Activated gamma-delta T cell treated with Interleukin-2 at 50 U/mL for 16 hours (primary cell): Measurements from ENCODE around the gene PIPOX.
"Not testable (repeated sequence)": the region's sequence is repeated elsewhere in the genome, so short reads cannot be mapped to it uniquely, and the experiment has no call there.

Experiments
- DNase-seq: peaks from one replicate; pipeline ENCODE4 v3.0.0-alpha.2; 2020

Gene PIPOX

DNA sequence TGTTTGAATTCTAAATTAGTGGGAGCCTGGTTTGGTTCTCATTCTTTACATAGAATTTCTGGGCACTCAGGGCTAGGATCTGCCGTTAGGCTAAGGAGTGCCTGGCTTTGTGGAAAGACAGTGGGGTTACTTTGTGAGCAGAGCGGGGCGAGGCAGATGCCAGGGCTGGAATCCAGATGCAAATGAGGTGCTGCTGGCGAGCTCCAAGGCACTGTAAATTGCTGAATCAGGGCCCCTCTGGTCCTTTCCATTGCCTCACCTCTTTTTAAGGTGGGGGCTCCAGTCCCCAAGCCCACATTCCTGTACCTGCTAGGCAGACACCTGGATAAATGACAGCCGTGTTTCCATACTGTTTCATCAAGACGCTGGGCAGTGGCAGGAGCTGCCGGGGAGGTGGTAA is 33.8 kb downstream of the PIPOX start:
- no peak for DNase-seq

DNA sequence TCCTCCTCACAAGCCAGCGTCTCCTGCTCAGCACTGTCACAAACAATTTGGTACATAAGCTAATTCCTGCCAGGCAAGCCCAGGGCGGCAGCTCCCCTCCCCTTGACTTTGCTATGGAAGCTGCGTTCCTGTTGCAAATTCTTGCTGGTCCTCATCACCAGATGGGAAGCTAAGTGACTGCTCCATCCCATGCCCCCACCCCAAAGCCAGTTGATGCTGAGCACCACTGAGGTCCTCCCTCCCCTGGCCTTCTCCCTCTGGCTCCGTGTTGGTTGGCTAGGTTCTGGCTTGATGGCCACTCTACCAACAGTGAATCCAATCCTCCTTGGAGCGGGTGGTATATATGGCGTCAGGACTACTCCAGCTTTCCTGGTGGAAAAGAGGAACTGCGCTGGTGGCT is 34.4 kb downstream of the PIPOX start:
- DNase-seq, result no peak

DNA sequence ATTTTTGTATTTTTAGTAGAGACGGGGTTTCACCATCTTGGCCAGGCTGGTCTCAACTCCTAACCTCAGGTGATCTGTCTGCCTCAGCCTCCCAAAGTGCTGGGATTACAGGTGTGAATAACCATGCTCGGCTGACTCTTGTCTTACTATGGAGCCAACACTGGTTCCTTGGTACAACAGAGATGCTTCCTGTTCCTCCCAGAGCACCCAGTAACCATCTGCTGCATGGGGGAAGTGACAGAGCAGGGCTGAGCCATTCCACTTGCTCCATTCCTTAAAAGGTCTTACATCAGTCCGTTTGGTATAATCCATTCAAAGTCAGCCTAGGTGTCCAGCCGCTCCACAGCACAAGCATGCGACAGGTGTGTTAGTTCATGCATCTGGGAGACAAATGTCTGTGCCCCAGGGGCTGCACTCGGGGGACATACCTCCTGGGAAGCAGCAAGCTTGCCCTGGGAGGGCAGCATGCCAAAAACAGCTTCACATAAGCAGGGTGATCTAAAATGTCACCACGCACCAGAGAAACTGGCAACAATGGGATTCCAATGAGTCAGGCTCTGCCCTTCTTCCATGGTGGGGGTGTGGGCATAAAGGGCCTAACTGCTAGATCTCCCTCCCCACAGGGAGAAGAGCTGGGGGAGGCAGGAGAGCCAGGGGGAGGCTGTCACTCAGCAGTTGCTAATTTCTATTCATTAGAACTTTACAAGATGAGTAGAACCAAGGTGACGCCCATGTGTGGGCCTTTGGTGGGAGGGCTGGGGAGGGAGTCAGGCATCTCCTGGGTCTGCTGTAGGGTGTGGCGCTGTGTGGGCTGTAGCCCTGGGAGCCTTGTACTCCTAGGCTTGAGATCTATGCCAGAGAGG is 35.5 kb downstream of the PIPOX start:
- no peak for DNase-seq

DNA sequence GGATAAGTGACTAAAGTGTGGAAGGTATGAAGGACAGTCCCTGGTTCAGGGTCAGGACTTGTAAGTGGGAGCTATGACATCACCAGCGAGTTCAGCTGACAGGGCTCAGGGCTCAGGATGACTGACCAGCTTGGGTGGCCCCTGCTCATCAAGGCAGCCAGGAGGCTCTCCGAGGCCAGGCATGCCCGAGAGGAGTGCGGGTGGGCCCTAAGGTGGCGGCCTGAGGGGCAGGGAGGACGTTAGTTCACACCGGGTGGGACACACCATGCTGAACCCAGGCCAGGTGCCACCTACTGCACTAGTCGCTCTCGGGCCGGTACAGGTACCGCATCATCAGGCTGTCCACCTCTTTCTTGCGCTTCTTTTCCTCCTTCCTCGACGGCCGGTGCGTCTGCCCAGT is 36.5 kb downstream of the PIPOX start:
- DNase-seq, result no peak

DNA sequence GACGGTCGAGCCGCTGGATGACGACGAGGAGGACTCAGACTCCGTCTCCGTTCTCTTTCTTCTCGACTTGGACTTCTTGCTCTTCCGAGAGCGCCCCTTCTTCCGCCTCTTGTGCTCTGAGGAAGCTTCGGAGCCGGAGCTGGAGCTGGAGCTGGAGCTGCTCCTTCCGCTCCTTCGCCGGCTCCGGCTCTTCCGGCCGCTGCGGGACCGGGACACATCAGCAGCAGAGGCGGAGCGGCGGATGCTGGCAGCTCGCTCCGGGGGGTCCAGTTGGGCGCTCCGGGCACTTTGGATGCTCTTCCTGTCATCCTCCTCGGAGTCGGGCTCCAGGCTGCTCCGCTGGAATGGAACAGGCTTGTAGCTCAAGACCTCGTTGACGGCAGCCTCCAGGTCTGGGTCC is 36.9 kb downstream of the PIPOX start:
- no peak for DNase-seq

DNA sequence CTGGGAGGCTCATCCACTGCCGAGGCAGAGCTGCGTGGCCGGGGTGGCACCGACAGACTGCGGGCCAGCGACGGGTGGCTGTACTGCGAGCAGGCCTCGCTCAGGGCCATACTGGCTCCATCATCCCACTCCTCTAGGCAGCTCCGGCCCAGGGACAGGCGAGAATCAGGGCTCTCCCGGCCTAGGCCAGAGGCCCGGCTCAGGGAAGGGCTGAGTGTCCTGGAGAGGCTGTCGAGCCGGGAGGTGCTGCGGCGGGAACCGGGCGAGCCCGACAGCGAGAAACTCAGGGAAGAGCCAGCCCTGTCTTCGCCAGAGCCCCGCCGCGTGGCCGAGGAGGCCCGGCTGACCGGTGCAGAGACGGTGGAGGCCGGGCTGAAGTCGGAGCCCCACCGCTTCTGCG is 37.4 kb downstream of the PIPOX start:
- no peak for DNase-seq

DNA sequence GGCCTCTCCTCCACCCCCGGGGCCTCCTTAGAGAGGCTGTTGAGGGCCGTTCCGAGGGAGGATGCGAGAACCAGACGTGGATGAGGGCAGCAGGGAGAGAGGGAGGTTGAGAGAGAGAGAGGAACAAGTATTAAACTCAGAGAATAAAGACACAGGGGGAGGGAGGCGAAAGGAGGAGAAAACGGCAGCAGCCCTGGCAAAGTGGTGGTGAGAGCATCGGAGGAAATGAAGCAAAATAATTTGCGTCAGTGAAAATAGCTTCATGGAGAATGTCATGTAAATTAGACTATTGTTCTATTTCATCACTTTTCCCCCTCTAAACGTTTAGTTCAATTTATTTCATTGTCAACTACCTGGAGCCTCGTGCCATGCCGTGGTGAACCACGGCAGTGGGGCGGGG is 38.0 kb downstream of the PIPOX start:
- no peak for DNase-seq

DNA sequence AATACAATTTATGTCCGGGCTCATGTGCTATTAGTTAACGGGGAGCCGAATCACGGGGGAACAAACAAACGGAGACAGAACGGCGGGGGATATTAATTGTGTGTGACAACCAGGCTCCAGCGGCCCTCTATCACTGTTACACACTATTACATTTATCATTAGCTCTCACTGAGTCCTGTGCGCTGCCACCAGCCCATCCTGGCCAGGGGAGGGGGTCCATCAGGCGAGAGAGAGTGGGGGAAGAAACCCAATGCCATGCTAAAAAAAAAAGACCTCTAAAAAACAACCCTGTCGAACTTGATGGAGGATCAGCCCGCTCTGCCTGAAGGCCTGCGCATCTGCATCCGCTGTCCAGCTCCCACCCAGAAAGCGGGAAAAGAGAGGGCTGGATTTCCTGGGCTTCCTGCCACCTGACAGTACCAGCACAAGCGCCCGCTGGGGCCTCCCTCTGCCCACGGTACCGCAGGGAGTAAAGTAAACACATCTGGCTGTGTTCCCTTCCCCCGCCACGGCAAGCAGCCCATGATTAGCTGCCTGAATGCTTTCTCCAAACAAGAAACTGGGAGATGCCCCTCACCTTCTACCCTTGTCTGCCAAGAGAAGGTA is 41.7 kb downstream of the PIPOX start:
- no peak for DNase-seq

DNA sequence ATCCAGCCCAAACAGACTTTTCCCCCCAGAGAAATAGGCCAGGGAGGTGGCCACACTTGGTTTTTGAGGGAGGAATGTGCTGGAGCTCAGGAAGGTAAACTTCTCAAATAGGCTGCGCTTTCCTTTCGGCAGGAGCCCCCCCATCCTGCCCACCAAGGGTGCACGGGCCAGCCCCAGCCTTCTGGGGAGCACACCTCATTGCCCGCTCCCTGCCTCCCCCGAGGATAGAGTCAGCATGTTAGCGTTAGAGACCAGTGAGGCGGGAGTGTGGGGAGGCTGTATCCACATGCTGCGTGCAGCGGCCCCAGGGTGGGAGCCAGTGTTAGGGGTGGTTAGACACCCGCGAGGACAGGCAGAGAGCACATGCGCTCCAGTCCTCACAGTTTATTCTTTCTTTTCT is 42.3 kb downstream of the PIPOX start:
- DNase-seq, result no peak

DNA sequence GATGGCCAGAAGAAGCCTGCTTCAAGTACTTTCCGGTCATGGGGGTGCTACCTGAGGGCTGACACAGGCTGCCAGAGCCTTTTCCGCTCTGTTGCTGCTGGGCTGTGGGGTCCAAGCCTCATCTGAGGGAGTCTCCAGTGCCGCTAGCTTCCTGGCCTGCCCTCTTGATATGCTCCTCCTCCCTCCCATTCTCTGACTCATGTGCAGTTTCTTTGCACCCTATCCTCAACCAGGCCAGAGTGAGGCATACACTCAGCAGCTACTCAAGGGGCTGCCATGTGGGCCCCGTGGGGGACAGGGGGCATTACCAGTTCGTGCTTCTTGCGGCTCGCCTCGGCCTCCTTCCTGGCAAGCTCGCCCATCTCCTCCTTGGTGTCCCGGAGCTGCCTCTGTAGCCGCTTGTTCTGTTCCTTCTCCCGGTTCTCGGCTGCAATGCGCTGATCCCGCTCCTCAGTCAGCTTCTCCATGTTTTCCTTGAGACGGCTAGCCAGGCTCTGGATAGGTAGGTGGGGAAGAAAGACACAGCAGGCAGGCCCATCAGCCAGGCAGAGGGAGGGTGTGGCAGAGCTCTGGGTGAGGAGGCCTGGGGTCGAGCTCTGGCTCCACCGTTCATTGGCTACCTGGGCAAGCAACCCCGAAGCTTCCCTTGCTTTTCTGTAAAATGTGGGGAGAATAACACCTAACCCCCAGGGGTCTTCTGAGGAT is 43.8 kb downstream of the PIPOX start:
- DNase-seq, result no peak

DNA sequence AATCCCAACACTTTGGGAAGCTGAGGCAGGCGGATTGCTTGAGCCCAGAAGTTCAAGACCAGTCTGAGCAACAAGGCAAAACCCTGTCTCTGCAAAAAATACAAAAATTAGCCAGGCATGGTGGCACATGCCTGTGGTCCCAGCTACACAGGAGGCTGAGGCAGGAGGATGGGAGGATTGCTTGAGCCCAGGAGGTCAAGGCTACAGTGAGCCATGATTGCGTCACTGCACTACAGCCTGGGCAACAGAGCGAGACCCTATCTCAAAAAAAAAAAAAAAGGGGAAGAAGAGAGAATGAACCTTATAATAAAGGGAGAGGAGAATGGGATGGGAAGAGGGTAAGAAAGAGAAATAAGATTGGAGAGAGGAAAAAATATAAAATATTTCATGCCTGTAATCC is 45.8 kb downstream of the PIPOX start:
- not testable (repeated sequence) for DNase-seq

DNA sequence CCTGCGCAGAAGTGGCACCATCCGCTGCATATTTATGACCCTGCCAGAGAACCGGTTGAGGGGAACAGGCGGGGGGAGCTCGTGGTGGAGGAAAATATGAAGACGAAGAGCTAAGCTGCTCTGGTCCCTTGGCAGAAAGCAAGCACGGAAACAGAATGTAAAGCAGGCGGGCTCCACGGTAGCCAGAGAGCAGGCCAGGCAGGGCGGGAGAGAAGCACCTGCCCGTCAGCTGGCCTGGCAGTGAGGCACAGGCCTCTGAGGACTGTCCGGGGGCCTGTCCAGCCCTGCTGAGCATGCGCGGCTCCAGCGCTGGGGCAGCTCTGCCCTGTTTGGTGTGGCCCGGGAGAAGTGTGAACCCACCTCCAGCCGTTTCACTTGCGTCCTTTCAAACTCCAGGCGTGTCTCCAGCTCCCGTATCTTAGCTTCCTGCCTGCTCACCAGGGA is 46.7 kb downstream of the PIPOX start:
- DNase-seq, result no peak

DNA sequence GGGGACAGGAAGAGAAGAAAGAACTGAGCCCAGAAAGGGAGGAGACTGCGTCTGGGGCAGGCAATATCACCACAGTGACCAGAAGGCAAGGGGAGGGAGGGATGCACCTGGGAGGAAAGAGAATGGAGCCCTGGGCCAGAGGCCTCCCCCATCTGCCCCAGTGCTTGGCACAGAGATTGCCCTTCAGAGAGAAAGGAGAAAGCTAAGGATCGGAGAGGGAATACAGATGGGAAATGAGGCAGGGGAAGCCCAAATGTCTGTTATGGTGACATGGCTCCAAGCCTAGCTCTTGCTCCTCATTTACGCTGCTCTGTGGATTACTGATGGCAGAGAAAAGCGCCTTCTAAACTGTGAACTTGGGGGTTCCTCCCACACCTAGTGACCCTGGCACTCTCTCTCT is 47.2 kb downstream of the PIPOX start:
- DNase-seq, result no peak

DNA sequence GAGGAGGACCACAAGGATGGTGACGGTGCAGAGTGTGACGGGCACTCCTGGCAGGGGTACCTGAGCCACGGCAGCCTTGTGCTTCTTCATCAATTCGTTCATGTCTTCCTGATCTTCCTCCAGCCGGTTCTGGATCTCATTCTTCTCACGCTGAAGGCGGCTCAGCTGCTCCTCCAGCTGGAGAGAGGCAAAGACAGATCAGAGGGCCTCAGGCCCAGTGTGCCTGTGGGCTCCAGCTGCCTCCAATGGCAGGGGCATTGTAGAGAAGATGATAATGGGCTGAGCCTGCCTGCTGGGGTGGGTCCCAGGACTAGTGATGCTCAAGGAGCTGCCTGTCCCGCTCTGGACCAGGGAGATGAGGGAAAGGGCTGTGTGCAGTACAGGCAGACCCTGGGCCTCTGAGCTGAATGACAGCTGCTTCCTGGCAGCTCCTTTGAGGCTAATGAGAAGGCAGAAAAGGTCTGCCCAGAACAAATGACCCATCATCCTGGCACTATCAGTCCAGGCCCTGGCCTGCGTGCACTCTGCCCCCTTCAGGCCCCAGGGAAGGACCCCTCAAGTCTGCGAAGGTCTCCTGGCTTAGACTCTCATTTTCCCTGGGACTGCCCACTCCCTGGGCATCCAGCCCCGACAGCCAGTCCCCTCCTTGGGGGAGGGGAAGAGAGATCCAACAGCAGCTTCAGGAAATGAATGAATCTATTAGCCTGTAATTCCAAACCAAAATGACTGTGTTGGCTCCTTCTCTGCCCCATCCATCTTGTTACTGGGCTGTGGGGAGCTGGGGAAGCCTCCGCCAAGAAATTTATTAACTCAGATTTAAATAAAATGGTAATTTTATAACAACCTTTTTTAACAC is 48.0 kb downstream of the PIPOX start:
- DNase-seq, result no peak

DNA sequence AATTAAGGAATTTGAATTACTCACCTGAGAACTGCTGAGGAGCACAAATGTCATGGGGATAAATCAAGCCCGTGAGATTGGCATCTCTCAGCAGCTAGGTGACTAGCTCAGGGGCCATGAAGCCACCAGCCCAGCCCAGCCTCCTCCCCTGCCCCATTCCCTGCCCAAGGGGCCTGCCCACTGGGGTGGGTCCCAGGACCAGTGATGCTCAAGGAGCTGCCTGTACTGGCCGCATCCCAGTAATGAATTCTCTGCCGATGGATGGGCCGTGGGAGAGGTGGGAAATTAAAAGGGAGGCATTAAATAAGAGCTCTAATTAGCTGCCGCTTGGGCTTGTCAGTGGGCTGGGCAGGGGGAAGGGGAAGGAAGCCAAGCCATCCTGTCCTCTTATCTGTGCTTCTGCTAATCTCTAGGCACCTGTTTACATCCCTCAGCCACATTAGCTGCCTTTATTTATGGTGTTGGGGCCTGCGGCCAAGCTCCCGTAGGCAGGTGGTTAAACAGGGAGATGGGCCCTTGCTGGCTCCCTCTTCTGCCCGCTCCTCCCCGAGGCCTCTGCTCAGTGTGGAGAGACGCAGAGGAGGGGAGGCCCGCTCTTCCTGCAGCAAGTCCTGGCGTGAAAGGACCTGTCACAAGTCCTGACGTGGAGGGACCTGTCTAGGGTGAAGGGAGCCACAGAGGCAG is 48.8 kb downstream of the PIPOX start:
- DNase-seq, result no peak

DNA sequence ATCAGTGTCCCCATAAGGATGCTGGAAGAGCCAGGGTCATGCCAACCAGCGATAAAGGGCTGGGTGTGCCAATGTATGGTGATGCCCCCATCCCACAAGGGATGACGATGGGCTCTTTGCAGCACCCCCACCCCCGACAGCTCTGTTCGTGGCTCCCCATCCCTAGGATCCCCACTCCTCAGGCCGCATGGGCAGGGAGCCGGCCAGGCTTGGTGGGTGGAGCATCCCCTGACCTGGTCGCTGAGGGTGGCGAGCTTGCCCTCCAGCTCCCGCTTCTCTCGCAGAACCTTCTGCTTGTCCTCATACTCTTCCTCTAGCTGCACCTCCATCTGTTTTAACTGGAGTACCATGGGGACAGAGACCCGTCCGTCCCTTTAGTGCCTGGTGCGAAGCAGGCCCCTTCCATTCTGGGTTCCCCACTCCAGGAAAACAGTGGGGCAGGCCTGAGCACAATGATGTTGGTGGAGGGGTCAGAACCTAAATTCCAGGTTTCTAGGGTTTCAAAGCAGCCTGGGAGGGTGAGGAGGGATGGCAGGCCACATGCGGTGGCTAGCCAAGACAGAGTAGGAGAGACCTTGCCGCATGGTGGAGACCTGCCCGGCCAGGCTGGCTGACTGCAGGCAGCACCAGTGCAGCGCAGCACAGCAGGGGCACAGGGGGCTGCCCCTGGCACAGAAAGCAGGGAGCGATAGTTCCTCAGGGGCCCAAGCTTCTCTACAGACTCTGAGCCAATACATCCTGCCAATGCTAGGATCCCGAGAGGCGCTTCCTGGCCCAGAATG is 50.3 kb downstream of the PIPOX start:
- DNase-seq, result no peak

DNA sequence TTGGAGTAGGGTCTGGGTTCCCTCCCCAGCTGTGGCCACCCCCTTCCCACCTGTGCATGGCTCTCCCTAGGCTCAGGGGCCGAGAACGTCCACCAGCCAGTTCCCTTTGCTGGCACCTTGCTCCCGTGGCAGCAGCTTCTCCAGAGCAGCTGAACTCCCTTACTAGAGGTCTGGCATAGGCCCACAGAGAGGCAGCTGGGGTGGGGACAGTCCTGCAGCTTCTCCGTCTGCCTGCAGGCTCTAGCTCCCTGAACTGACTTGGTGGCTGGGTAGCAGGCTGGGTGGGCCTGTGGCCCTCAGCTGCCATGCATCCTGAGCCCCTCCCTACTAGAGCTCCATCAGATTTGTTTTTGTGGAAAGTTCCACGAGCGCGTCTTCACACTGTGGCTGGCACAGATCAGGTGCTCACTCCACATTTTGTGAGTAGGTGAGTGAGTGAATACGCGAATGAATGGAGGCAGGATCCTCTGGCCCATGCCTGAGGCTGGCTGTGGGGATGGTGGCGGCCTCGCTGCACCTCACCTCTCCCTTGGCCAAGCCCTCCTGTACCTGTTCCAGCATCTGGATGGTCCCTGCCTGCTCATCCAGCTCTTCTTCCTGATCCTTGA is 51.3 kb downstream of the PIPOX start:
- DNase-seq, result no peak

DNA sequence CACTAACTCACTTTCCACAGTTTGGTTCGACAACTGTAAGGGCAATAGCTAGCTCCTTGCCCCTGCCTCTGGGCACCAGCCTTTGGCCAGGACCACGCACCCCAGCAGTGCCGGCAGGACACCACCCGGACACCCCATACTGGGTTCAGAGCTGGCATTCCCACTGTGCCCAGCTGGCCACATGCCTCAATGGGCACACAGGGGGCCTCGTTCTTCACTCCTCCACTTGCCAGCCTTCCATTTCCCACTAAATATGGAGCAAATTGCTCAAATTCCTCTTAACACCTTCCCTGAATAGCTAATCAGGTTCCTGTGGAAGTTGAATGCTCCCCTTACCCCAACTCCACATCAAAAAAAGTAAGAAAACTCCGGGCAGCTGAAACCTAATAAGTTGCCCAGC is 52.5 kb downstream of the PIPOX start:
- no peak for DNase-seq

DNA sequence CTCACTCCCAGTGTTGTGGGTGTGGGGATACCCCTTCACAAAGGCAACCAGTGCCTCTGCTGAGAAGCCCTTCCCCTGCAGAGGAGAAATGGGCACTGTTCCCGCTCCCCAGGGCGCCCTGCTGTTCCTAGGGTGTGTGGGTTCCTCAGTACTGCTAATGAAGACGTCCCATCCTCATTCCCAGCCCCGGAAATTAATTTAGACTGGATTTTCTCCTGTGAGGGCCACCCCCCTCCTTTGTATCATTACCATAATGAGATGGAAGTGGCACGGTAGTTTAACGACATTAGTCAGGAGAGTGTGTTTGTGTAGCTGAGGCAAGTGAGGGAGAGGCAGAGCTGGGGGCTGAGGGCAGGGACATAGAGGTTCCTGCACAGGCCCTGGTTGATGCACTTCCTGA is 53.2 kb downstream of the PIPOX start:
- no peak for DNase-seq

DNA sequence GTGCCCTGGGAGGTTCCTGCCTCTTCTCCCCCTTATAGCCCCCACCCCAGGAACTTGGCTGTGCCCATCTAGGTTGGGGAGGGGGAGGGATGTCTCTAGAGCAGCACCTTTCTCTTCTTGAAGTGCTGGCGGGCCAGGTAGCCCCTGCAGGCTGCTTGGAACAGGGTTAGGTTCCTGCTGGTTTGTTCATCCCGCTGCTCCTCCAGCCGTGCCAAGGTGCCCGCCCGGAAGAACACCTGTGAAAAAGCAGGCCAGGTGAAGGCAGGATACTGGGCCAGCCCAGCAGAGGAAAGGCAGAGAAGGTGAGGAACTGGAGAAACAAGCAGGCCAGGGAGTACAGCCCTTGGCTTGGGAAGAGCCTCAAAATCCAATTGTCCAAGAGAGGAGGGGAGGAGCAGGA is 56.6 kb downstream of the PIPOX start:
- no peak for DNase-seq

DNA sequence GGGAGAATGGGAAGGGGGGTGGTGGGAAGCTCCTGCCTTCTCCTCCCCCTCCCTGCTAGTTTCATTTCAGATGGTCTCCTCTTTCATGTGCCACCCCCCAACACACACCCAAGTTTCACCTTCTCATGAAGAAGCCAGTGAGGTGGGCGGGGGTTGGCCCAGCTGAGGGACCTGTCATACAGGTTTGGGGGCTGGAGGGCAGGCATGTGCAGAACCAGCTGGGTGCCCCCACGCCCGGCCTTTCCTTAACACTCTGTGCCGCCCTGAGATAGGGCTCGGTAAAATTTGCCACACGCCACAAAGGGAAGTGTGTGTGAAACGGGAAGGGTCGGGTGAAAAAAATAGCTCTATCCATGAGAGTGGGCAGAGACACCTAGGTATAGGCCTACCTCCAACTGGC is 57.4 kb downstream of the PIPOX start:
- no peak for DNase-seq
